HepG2 (cell line): Measurements from ENCODE around the gene CKAP2L. TPM values are rescaled to one million over a fixed set of nuclear protein-coding genes. Genes with fewer than 3 reads are reported as not detected.

Experiments used
- CC2D1A ChIP-seq: sonication (generic); formaldehyde crosslinking; IDR thresholded peaks from 2 replicates; pipeline ENCODE4 v1.8.1; 2023; ENCODE audit warnings: mild to moderate bottlenecking, missing genetic modification reagents
- ERF ChIP-seq: IDR thresholded peaks from 2 replicates; pipeline ENCODE4 v1.6.1; 2018; ENCODE audit warnings: missing biosample characterization, missing genetic modification reagents
- ETV5 ChIP-seq: IDR thresholded peaks from 2 replicates; pipeline ENCODE4 v1.6.1; 2018; ENCODE audit warnings: missing biosample characterization, missing genetic modification reagents, inconsistent platforms, borderline replicate concordance
- KDM5B ChIP-seq: sonication (generic); formaldehyde crosslinking; IDR thresholded peaks from 2 replicates; pipeline ENCODE4 v1.4.0; 2020; ENCODE audit warnings: missing genetic modification reagents, mild to moderate bottlenecking, borderline replicate concordance
- MED13 ChIP-seq: sonication (generic); formaldehyde crosslinking; IDR thresholded peaks from 2 replicates; pipeline ENCODE4 v1.5.0; 2020; ENCODE audit warnings: missing genetic modification reagents
- MIER2 ChIP-seq: IDR thresholded peaks from 2 replicates; pipeline ENCODE4 v1.6.1; 2016; ENCODE audit warnings: missing biosample characterization, missing genetic modification reagents
- NBN ChIP-seq: fragments of 450-650 bp; conservative IDR thresholded peaks from 2 replicates; pipeline ENCODE4 v1.6.1; 2017
- NFIB ChIP-seq: sonication (generic); formaldehyde crosslinking; IDR thresholded peaks from 2 replicates; pipeline ENCODE4 v1.9.0; 2021; ENCODE audit warnings: missing genetic modification reagents, mild to moderate bottlenecking, borderline replicate concordance
- PAWR ChIP-seq: sonication (generic); formaldehyde crosslinking; IDR thresholded peaks from 2 replicates; pipeline ENCODE4 v1.4.0; 2020; ENCODE audit warnings: missing genetic modification reagents, mild to moderate bottlenecking, borderline replicate concordance
- REST ChIP-seq, 2 experiments: IDR thresholded peaks; 2 replicates each; pipeline ENCODE4 v1.6.1; 2011 to 2012; ENCODE audit warnings: low read length in 2 of 2, borderline replicate concordance in 1 of 2, low read depth in 1 of 2, mild to moderate bottlenecking in 1 of 2, moderate library complexity in 1 of 2
- ZBTB1 ChIP-seq: sonication (generic); formaldehyde crosslinking; IDR thresholded peaks from 2 replicates; pipeline ENCODE4 v1.4.0; 2020; ENCODE audit warnings: missing genetic modification reagents, borderline replicate concordance
- ZBTB40 ChIP-seq, 2 experiments: fragments of 450-650 bp in 1 of 2; sonication (generic) in 1 of 2; formaldehyde crosslinking in 1 of 2; IDR thresholded peaks; 2 replicates each; pipeline versions ENCODE4 v1.6.1 to v1.8.0; 2016 to 2022; ENCODE audit warnings: antibody characterized with exemption in 1 of 2, mild to moderate bottlenecking in 1 of 2, missing genetic modification reagents in 1 of 2
- ZMAT3 ChIP-seq: sonication (generic); formaldehyde crosslinking; conservative IDR thresholded peaks from 2 replicates; pipeline ENCODE4 v1.7.0; 2021; ENCODE audit warnings: missing genetic modification reagents
- ZNF337 ChIP-seq: sonication (generic); formaldehyde crosslinking; IDR thresholded peaks from 2 replicates; pipeline ENCODE4 v1.5.1; 2020; ENCODE audit warnings: missing genetic modification reagents, low read depth, mild to moderate bottlenecking, borderline replicate concordance
- ZNF414 ChIP-seq: sonication (generic); formaldehyde crosslinking; IDR thresholded peaks from 2 replicates; pipeline ENCODE4 v1.5.0; 2020; ENCODE audit warnings: missing genetic modification reagents
- ZNF652 ChIP-seq: IDR thresholded peaks from 2 replicates; pipeline ENCODE4 v1.6.1; 2016; ENCODE audit warnings: low read depth, borderline replicate concordance
- polyA plus RNA-seq, 8 experiments: library from polyadenylated mRNA; depleted of rRNA in 3 of 8; stranded (reverse) in 7 of 8; unstranded in 1 of 8; fragments of >200 nt; fragmentation: Illumina TruSeq in 4 of 8; extraction: Trizol in 4 of 8; gene quantifications; 2 replicates each; pipeline versions ENCODE4 v1.2.1 to v1.2.3, GENCODE V29; 2011 to 2016; ENCODE audit warnings: low read depth in 4 of 8, missing spikeins in 1 of 8, mixed read lengths in 1 of 8; ENCODE audit not compliant: insufficient read depth in 1 of 8
- total RNA-seq, 5 experiments: library from RNA; depleted of rRNA; stranded (reverse); fragments of >200 nt; fragmentation: Illumina TruSeq; extraction: Trizol; gene quantifications; 2 replicates each; pipeline ENCODE4 v1.2.3, GENCODE V29; 2016; ENCODE audit warnings: low read depth in 1 of 5

CKAP2L gene
- total and polyA plus RNA-seq, 2 of the 13 experiments (the other 11 are each of a cell fraction or from before 2014, with no cell fraction given): 7.1 to 9.5 TPM

GRCh38 chr2:112726487-112727190 is 37.8 kb downstream of the CKAP2L start (continued):
- TF ChIP-seq ZBTB1 (CRISPR knock-in tag) (no peak), CC2D1A (no peak), KDM5B (CRISPR knock-in tag) (peak; percentile 59; the same call in 1 of the 2 replicates), ZNF337 (CRISPR knock-in tag) (peak; percentile 75; the same call in 1 of the 2 replicates), PAWR (CRISPR knock-in tag) (peak; percentile 85; the same call in 1 of the 2 replicates), MIER2 (CRISPR knock-in tag) (peak; percentile 71), REST (IDR thresholded peaks at IDR 0.05; ENCODE audit: borderline replicate concordance in 1 of 2, low read depth in 1 of 2, low read length in 2 of 2) (no peak), MED13 (CRISPR knock-in tag) (no peak), ERF (CRISPR knock-in tag) (peak; percentile 93), ETV5 (CRISPR knock-in tag) (peak; percentile 66), ZNF652 (CRISPR knock-in tag) (peak; percentile 40; the same call in 1 of the 2 replicates), NFIB (no peak), ZMAT3 (no peak; the same call in 1 of the 2 replicates), ZBTB40 (IDR thresholded peaks at IDR 0.05) (no peak), ZBTB40 (CRISPR knock-in tag; IDR thresholded peaks at IDR 0.05) (peak; percentile 67; the same call in 1 of the 2 replicates), NBN (no peak), ZNF414 (CRISPR knock-in tag) (no peak)
